SU-DHL-6 (cell line): ENCODE results near the gene NPBWR2.

Experiments used
- H2AFZ ChIP-seq: fragments of 200-600 bp; sonication (generic); 2 replicates; pipeline ENCODE4 v1.6.1; 2014; ENCODE audit warnings: low read depth, mild to moderate bottlenecking, moderate library complexity, mixed read lengths, antibody characterized with exemption, low read length; ENCODE audit not compliant: severe bottlenecking
- H3F3A ChIP-seq: fragments of 200-600 bp; shearing (Covaris generic); 2 replicates; pipeline ENCODE4 v1.6.0; 2016; ENCODE audit warnings: antibody characterized with exemption, mild to moderate bottlenecking; ENCODE audit not compliant: insufficient read depth
- H3K27ac ChIP-seq: fragments of 200-600 bp; sonication (generic); 2 replicates; pipeline ENCODE4 v1.5.1; 2016; ENCODE audit warnings: low read depth, mild to moderate bottlenecking, low read length, moderate library complexity, mixed read lengths
- H3K27me3 ChIP-seq: fragments of 200-600 bp; sonication (generic), shearing (Covaris generic); 2 replicates; pipeline ENCODE4 v1.6.0; 2014; ENCODE audit warnings: mild to moderate bottlenecking, low read length
- H3K36me3 ChIP-seq: fragments of 200-600 bp; sonication (generic); 2 replicates; pipeline ENCODE4 v1.6.1; 2014; ENCODE audit warnings: mild to moderate bottlenecking, low read length, mixed read lengths
- H3K4me2 ChIP-seq: fragments of 300-600, 200-600 bp; shearing (Covaris generic), sonication (generic); 2 replicates; pipeline ENCODE4 v1.6.0; 2014; ENCODE audit warnings: low read length, low read depth, mild to moderate bottlenecking; ENCODE audit not compliant: poor library complexity, severe bottlenecking
- H3K4me3 ChIP-seq: fragments of 200-600 bp; sonication (generic); 2 replicates; pipeline ENCODE4 v1.5.1; 2014; ENCODE audit warnings: antibody characterized with exemption, low read length, mild to moderate bottlenecking, mixed read lengths; ENCODE audit not compliant: insufficient read depth, poor library complexity, severe bottlenecking
- H3K79me2 ChIP-seq: fragments of 200-600 bp; sonication (generic); 2 replicates; pipeline ENCODE4 v1.6.1; 2014; ENCODE audit warnings: mild to moderate bottlenecking, low read length, moderate library complexity; ENCODE audit not compliant: insufficient read depth
- H3K9ac ChIP-seq: fragments of 200-600 bp; sonication (generic); 2 replicates; pipeline ENCODE4 v1.7.0; 2014; ENCODE audit warnings: mild to moderate bottlenecking, low read length
- H3K9me2 ChIP-seq: fragments of 200-600 bp; sonication (generic); replicated peaks from 2 replicates; pipeline ENCODE4 v1.6.1; 2014; ENCODE audit warnings: low read length; ENCODE audit not compliant: insufficient read depth
- H3K9me3 ChIP-seq: fragments of 200-600 bp; sonication (generic); 2 replicates; pipeline ENCODE4 v1.6.1; 2014; ENCODE audit warnings: low read length, mixed read lengths; ENCODE audit not compliant: insufficient read depth
- H4K20me1 ChIP-seq: fragments of 200-600 bp; sonication (generic); 2 replicates; pipeline ENCODE4 v1.6.1; 2014; ENCODE audit warnings: low read depth, mild to moderate bottlenecking, antibody characterized with exemption, low read length, moderate library complexity, mixed read lengths
- CTCF ChIP-seq: fragments of 200-600 bp; sonication (generic); IDR thresholded peaks from one replicate; pipeline ENCODE4 v1.5.1; 2017; ENCODE audit warnings: antibody characterized with exemption, mild to moderate bottlenecking, low read length, moderate library complexity; ENCODE audit not compliant: insufficient read depth, poor library complexity, severe bottlenecking
- EZH2phosphoT487 ChIP-seq: fragments of 200-600 bp; sonication (generic), shearing (Covaris generic); conservative IDR thresholded peaks from 2 replicates; pipeline ENCODE4 v1.6.1; 2018; ENCODE audit warnings: mild to moderate bottlenecking, antibody characterized with exemption, low read length, moderate library complexity, mixed read lengths

NPBWR2 gene

GRCh38 chr20:64149809-64150560 is 42.6 kb upstream of the NPBWR2 start:
- Histone ChIP-seq H3K27ac (no peak overlapping the region), H3K4me2 (no peak overlapping the region), H3F3A (no peaks in the 10 kb centered on the region), H3K4me3 (no peak overlapping the region), H3K9me3 (peaks cover 11% of the 10 kb centered on the region), H4K20me1 (no peaks in the 10 kb centered on the region), H2AFZ (no peak overlapping the region), H3K36me3 (no peaks in the 10 kb centered on the region), H3K9me2 (no peaks in the 10 kb centered on the region), H3K27me3 (no peaks in the 10 kb centered on the region), H3K9ac (no peak overlapping the region), H3K79me2 (no peaks in the 10 kb centered on the region)
- no peak for TF ChIP-seq EZH2phosphoT487
- no peak for TF ChIP-seq CTCF

- Histone ChIP-seq H2AFZ (no peak overlapping the region), H3K79me2 (no peaks in the 10 kb centered on the region), H3K27me3 (no peaks in the 10 kb centered on the region), H3K9me2 (no peaks in the 10 kb centered on the region), H3K27ac (no peak overlapping the region), H3F3A (no peaks in the 10 kb centered on the region), H3K9me3 (peaks cover 19% of the 10 kb centered on the region), H3K4me3 (no peak overlapping the region), H4K20me1 (no peaks in the 10 kb centered on the region), H3K36me3 (no peaks in the 10 kb centered on the region), H3K4me2 (no peak overlapping the region), H3K9ac (no peak overlapping the region)
- TF ChIP-seq CTCF (no peak), EZH2phosphoT487 (no peak)
Measured at GRCh38 chr20:64149141-64149540, 41.8 kb upstream of the NPBWR2 start.

GRCh38 chr20:64148581-64148980 is 41.2 kb upstream of the NPBWR2 start:
- Histone ChIP-seq H3K9me2 (no peaks in the 10 kb centered on the region), H3K4me3 (no peak overlapping the region), H3K36me3 (no peaks in the 10 kb centered on the region), H3K27me3 (no peaks in the 10 kb centered on the region), H3K9ac (no peak overlapping the region), H2AFZ (no peak overlapping the region), H3K4me2 (no peak overlapping the region), H3K79me2 (no peaks in the 10 kb centered on the region), H4K20me1 (no peaks in the 10 kb centered on the region), H3F3A (no peaks in the 10 kb centered on the region), H3K9me3 (peaks cover 21% of the 10 kb centered on the region), H3K27ac (no peak overlapping the region)
- TF ChIP-seq CTCF (no peak), EZH2phosphoT487 (no peak)
